BJ (cell line): ENCODE results near the gene FOXP2. TPM values are rescaled to one million over a fixed set of nuclear protein-coding genes. Genes with fewer than 3 reads are reported as not detected.

Source experiments
- CTCF ChIA-PET: fragments of 350-600 bp; formaldehyde crosslinking; extraction: SDS; loops from one replicate; lab custom pipeline; 2021; ENCODE audit warnings: antibody characterized with exemption, inconsistent platforms; lab: Yijun Ruan, JAX
- POLR2A ChIA-PET: fragments of 300-600 bp; sonication (Branson Sonifier 250); formaldehyde crosslinking; extraction: SDS; loops from one replicate; lab custom pipeline; 2021; ENCODE audit warnings: antibody characterized with exemption; lab: Charles Lee
- DNase-seq: peaks from one replicate; pipeline ENCODE4 v3.0.0-alpha.2; 2011; ENCODE audit warnings: low read depth
- H3K27me3 ChIP-seq: 2 replicates; pipeline ENCODE4 v1.6.0; 2011; ENCODE audit warnings: low read length; ENCODE audit not compliant: control insufficient read depth, insufficient read depth
- H3K36me3 ChIP-seq: 2 replicates; pipeline ENCODE4 v1.5.1; 2011; ENCODE audit warnings: low read length; ENCODE audit not compliant: control insufficient read depth, insufficient read depth
- H3K4me3 ChIP-seq: 2 replicates; pipeline ENCODE4 v1.5.1; 2011; ENCODE audit warnings: low read depth, mild to moderate bottlenecking, control low read depth, low read length
- polyA plus RNA-seq: library from polyadenylated mRNA; depleted of rRNA; stranded (reverse); fragments of >200 nt; gene quantifications from 2 replicates; pipeline ENCODE4 v1.2.3, GENCODE V29; 2011
- TF ChIP-seq, protein P1 (sequence below): IDR thresholded peaks from 2 replicates; pipeline ENCODE4 v1.5.1; 2011; ENCODE audit warnings: low read depth, mild to moderate bottlenecking, control low read depth, inconsistent platforms, low read length, moderate library complexity; ENCODE audit not compliant: insufficient read depth

FOXP2 gene
- polyA plus RNA-seq, 1 experiment: 0.66 TPM

DNA sequence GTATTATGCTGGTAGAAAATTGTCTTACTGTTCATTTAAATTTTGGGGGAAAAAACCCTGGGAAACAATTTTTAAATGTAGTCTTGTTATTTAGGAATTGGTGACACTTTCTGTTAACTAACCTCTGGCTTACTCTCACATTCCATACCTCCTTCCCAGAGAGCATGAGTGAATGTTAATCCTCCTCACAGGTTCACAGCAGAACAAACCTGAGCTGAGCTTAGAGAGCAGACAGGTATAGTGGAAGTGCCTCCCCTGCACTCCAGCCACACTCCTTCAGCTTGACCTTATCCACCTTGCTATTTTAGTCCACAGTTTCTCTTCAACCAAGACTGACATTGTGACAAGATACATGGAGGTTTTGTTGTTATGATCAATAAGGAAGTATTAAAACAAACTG is 235.9 kb downstream of the FOXP2 start:
- TF ChIP-seq, protein P1, sequence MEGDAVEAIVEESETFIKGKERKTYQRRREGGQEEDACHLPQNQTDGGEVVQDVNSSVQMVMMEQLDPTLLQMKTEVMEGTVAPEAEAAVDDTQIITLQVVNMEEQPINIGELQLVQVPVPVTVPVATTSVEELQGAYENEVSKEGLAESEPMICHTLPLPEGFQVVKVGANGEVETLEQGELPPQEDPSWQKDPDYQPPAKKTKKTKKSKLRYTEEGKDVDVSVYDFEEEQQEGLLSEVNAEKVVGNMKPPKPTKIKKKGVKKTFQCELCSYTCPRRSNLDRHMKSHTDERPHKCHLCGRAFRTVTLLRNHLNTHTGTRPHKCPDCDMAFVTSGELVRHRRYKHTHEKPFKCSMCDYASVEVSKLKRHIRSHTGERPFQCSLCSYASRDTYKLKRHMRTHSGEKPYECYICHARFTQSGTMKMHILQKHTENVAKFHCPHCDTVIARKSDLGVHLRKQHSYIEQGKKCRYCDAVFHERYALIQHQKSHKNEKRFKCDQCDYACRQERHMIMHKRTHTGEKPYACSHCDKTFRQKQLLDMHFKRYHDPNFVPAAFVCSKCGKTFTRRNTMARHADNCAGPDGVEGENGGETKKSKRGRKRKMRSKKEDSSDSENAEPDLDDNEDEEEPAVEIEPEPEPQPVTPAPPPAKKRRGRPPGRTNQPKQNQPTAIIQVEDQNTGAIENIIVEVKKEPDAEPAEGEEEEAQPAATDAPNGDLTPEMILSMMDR: no peak
- POLR2A ChIA-PET: no interaction called here
- Histone ChIP-seq H3K36me3 (no peaks in the 10 kb centered on the region), H3K4me3 (no peak overlapping the region), H3K27me3 (no peaks in the 10 kb centered on the region)
- DNase-seq: no peak
- CTCF ChIA-PET: no interaction called here

DNA sequence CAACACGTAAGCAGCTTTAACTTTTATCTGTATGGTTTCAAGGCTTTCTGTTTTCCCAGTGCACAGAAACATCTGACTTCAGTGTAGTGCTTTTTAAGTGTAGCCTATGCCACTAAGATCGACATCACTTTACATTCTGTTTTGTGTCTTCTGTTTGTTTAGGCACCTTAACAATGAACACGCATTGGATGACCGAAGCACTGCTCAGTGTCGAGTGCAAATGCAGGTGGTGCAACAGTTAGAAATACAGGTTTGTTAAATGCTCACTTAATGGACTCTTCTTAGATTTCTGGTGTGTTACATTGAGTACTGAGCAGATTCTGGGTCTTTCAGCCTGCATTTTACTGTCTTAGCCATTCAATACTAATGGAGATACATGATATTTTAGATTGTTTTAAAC is 237.4 kb downstream of the FOXP2 start:
- ChIA-PET CTCF (no interaction called here), POLR2A (no interaction called here)
- Histone ChIP-seq H3K27me3 (no peaks in the 10 kb centered on the region), H3K4me3 (no peak overlapping the region), H3K36me3 (no peaks in the 10 kb centered on the region)
- DNase-seq: no peak
- TF ChIP-seq, protein P1: no peak

DNA sequence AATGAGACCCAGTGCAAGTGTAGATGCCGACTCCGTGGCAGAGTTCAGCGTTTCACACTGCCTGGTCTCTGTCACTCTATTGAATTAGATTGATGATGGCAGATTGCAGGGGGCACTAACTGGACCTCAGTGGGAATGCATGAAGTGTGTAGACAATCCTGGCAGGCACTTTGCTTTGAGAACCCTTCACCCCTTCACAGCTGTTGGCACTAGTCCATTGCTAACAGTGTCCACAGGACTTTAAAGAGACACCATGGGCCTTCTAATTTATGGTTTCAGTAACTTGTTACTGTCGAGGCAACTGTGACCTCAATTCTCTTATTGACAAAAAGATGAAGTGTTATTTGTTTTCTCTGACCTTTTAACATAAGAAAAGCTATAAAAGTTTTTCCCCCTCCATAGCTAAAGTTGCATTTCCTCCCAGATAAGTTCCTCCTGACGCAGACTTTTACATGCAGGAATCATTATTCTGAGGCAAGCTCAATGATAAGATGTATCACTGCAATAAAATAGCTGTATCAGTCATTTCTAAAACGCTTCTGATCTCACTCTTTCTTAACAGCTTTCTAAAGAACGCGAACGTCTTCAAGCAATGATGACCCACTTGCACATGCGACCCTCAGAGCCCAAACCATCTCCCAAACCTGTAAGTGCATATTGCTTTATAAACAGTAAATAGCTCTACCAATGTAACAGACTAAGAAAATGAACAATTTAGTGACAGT is 238.9 kb downstream of the FOXP2 start:
- no peaks in the 10 kb centered on the region for H3K27me3 ChIP-seq
- H3K4me3 ChIP-seq: no peak overlapping the region
- POLR2A ChIA-PET: no interaction called here
- H3K36me3 ChIP-seq: no peaks in the 10 kb centered on the region
- no peak for DNase-seq
- CTCF ChIA-PET: interaction anchor here (1.1 kb wide), 1 partner anchor 11 kb away, joined by 9 read pairs; no protein-coding TSS in a partner anchor
- TF ChIP-seq, protein P1: no peak

DNA sequence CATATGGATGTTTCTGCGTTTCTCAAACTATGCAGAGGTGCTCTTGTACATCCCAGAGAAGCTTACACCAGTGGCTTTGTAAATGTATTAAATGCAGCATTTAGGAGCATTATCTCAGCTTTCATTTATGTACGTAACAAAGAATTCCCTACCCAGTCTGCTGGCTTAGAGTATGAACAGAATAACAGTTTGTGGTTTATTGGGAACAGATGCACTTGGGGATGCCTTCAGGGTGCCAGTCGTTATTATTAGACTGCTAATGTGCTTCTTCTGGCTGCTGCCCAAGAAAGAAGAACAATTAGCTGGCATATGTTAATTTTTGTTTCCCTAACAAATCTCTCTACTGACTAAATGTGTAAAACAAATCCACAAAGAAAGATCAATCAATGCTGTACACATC is 241.9 kb downstream of the FOXP2 start:
- Histone ChIP-seq H3K27me3 (no peaks in the 10 kb centered on the region), H3K36me3 (no peaks in the 10 kb centered on the region), H3K4me3 (no peak overlapping the region)
- POLR2A ChIA-PET: no interaction called here
- DNase-seq: no peak
- CTCF ChIA-PET: interaction anchor here (0.6 to 1.8 kb wide), 2 partner anchors 9 to 15 kb away, joined by 3 to 5 read pairs; no protein-coding TSS in a partner anchor
- TF ChIP-seq, protein P1: no peak

DNA sequence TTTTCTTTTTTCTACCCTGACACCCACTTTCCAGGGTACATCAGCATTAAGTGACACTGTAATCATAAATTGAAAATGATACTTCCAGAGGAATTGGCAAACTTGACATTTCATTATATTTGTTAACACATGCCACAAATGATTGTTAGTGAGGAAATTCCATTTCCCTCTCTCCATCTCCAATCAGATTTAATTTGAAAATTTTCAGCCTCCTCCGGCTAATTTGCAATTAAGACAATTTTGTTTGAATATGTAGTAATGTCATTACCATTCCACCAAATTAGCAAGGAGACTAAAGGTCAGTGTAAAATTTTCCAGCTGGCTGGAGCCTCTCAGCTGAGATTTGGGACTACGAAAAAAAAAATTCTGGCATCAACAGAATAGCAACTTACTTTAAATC is 242.7 kb downstream of the FOXP2 start:
- ChIA-PET CTCF (interaction anchor here (1.8 kb wide), 1 partner anchor 16 kb away, joined by 5 read pairs; no protein-coding TSS in a partner anchor), POLR2A (no interaction called here)

More for the DNA sequence above, 242.7 kb downstream of the FOXP2 start:
- Histone ChIP-seq H3K4me3 (no peak overlapping the region), H3K36me3 (no peaks in the 10 kb centered on the region), H3K27me3 (no peaks in the 10 kb centered on the region)
- TF ChIP-seq, protein P1: no peak
- DNase-seq: no peak
